SK-N-SH (cell line): ENCODE data around the gene PTDSS2. TPM values are rescaled to one million over a fixed set of nuclear protein-coding genes. Genes with fewer than 3 reads are reported as not detected.

Experiments
- CTCF ChIA-PET: fragments of 300-600, 350-600 bp; formaldehyde crosslinking; extraction: SDS; loops from one replicate; lab custom pipeline; 2021; lab: Yijun Ruan, JAX
- POLR2A ChIA-PET: fragments of 350-600 bp; sonication (Branson Sonifier 250); formaldehyde crosslinking; extraction: SDS; loops from one replicate; lab custom pipeline; 2020; ENCODE audit warnings: antibody characterized with exemption, inconsistent platforms; lab: Yijun Ruan, JAX
- DNase-seq: peaks from one replicate; pipeline ENCODE4 v3.0.0; 2012
- H2AFZ ChIP-seq: fragments of 200-600 bp; sonication (generic); 2 replicates; pipeline ENCODE4 v1.8.1; 2016; ENCODE audit warnings: antibody characterized with exemption, mild to moderate bottlenecking, low read depth
- H3F3A ChIP-seq: fragments of 200-600 bp; sonication (generic); replicated peaks from 2 replicates; pipeline ENCODE3; 2016; ENCODE audit warnings: antibody characterized with exemption, mild to moderate bottlenecking; ENCODE audit not compliant: insufficient read depth
- H3K27ac ChIP-seq, 2 experiments: fragments of 200-500 bp in 1 of 2; fragments of 200-600 bp in 1 of 2; sonication (Bioruptor generic) in 1 of 2; sonication (generic), shearing (Covaris generic) in 1 of 2; 2 replicates each; pipeline versions ENCODE4 v1.5.1 to v1.6.1; 2014 to 2016; ENCODE audit warnings: low read depth in 2 of 2, inconsistent platforms in 1 of 2, low read length in 1 of 2, mild to moderate bottlenecking in 1 of 2, mixed read lengths in 1 of 2
- H3K27me3 ChIP-seq: fragments of 200-600 bp; sonication (generic), shearing (Covaris generic); 2 replicates; pipeline ENCODE4 v1.6.1; 2016; ENCODE audit warnings: mixed run types; ENCODE audit not compliant: insufficient read depth
- H3K36me3 ChIP-seq, 2 experiments: fragments of 200-500 bp in 1 of 2; fragments of 200-600 bp in 1 of 2; sonication (Bioruptor generic) in 1 of 2; sonication (generic) in 1 of 2; replicated peaks in 1 of 2; 2 replicates each; pipeline versions ENCODE3 to v1.5.1; 2014 to 2016; ENCODE audit warnings: low read length in 1 of 2, mild to moderate bottlenecking in 1 of 2; ENCODE audit not compliant: insufficient read depth in 2 of 2, control insufficient read depth in 1 of 2
- H3K4me1 ChIP-seq, 2 experiments: fragments of 200-500 bp in 1 of 2; fragments of 200-600 bp in 1 of 2; sonication (Bioruptor generic) in 1 of 2; sonication (generic), shearing (Covaris generic) in 1 of 2; 2 replicates each; pipeline versions ENCODE4 v1.5.1 to v1.6.1; 2014 to 2016; ENCODE audit warnings: low read depth in 1 of 2, low read length in 1 of 2, mixed run types in 1 of 2; ENCODE audit not compliant: insufficient read depth in 2 of 2, control insufficient read depth in 1 of 2
- H3K4me2 ChIP-seq: fragments of 200-600 bp; sonication (generic), shearing (Covaris generic); 2 replicates; pipeline ENCODE4 v1.6.1; 2017; ENCODE audit warnings: mixed run types
- H3K4me3 ChIP-seq, 2 experiments: fragments of 200-500 bp in 1 of 2; fragments of 200-600 bp in 1 of 2; sonication (Bioruptor generic) in 1 of 2; sonication (generic), shearing (Covaris generic) in 1 of 2; 2 replicates each; pipeline versions ENCODE4 v1.5.1 to v1.8.1; 2014 to 2016; ENCODE audit warnings: low read depth in 2 of 2, inconsistent platforms in 1 of 2, low read length in 1 of 2, mild to moderate bottlenecking in 1 of 2, mixed read lengths in 1 of 2, moderate library complexity in 1 of 2
- H3K79me2 ChIP-seq: fragments of 200-600 bp; sonication (generic); 2 replicates; pipeline ENCODE4 v1.8.1; 2017; ENCODE audit warnings: mild to moderate bottlenecking; ENCODE audit not compliant: insufficient read depth
- H3K9ac ChIP-seq: fragments of 200-600 bp; sonication (generic); 2 replicates; pipeline ENCODE4 v1.6.1; 2017; ENCODE audit warnings: mixed run types
- H3K9me2 ChIP-seq: fragments of 200-600 bp; sonication (generic); 2 replicates; pipeline ENCODE4 v1.6.1; 2017; ENCODE audit warnings: mixed run types
- H3K9me3 ChIP-seq: fragments of 200-600 bp; sonication (generic); 2 replicates; pipeline ENCODE4 v1.6.1; 2017; ENCODE audit warnings: mixed run types, mild to moderate bottlenecking, moderate library complexity
- H4K20me1 ChIP-seq: fragments of 200-600 bp; sonication (generic); 2 replicates; pipeline ENCODE4 v1.6.1; 2017; ENCODE audit warnings: mild to moderate bottlenecking, mixed run types; ENCODE audit not compliant: insufficient read depth
- FOXJ3 ChIP-seq: sonication (generic); formaldehyde crosslinking; IDR thresholded peaks from 2 replicates; pipeline ENCODE4 v1.5.1; 2020; ENCODE audit warnings: mild to moderate bottlenecking, missing genetic modification reagents
- FOXM1 ChIP-seq: IDR thresholded peaks from 2 replicates; pipeline ENCODE4 v1.4.0; 2012; ENCODE audit warnings: low read depth, mild to moderate bottlenecking
- GABPA ChIP-seq: IDR thresholded peaks from 2 replicates; pipeline ENCODE4 v1.4.0; 2012; ENCODE audit warnings: low read depth, mild to moderate bottlenecking
- MXI1 ChIP-seq: IDR thresholded peaks from 2 replicates; pipeline ENCODE4 v1.6.1; 2012; ENCODE audit warnings: mild to moderate bottlenecking, low read depth, low read length, improper control_type of control experiment
- NFIC ChIP-seq: IDR thresholded peaks from 2 replicates; pipeline ENCODE4 v1.4.0; 2012; ENCODE audit warnings: borderline replicate concordance
- RAD21 ChIP-seq: IDR thresholded peaks from 2 replicates; pipeline ENCODE4 v1.6.1; 2012; ENCODE audit warnings: mild to moderate bottlenecking, low read length
- RCOR1 ChIP-seq: fragments of 150-350 bp; IDR thresholded peaks from 2 replicates; pipeline ENCODE4 v1.6.1; 2017; ENCODE audit warnings: antibody characterized with exemption, low read length
- WGBS: methylation state at CpG from one replicate; pipeline ENCODE4 v1.1.6; 2017; ENCODE audit warnings: low lambda C conversion rate; 5-methylcytosine and 5-hydroxymethylcytosine counted together
- polyA plus RNA-seq, 3 experiments: library from polyadenylated mRNA; depleted of rRNA; stranded (reverse); fragments of >200 nt; gene quantifications; 2 replicates each; pipeline ENCODE4 v1.2.3, GENCODE V29; 2012
- TF ChIP-seq, protein P1 (sequence below): fragments of 150-350 bp; IDR thresholded peaks from 2 replicates; pipeline ENCODE4 v1.6.1; 2016; ENCODE audit warnings: mild to moderate bottlenecking, low read depth, low read length
- TF ChIP-seq, protein P2 (sequence below): IDR thresholded peaks from 2 replicates; pipeline ENCODE4; 2012
- TF ChIP-seq, protein P3 (sequence below): fragments of 150-350 bp; IDR thresholded peaks from 2 replicates; pipeline ENCODE4 v1.6.1; 2017; ENCODE audit warnings: antibody characterized with exemption, low read length, low read depth, borderline replicate concordance
- TF ChIP-seq, protein P4 (sequence below): IDR thresholded peaks from 2 replicates; pipeline ENCODE4 v1.4.0; 2012; ENCODE audit warnings: low read depth
- TF ChIP-seq, protein P5 (sequence below): IDR thresholded peaks from 2 replicates; pipeline ENCODE4 v1.4.0; 2012; ENCODE audit warnings: low read depth, borderline replicate concordance

Gene PTDSS2
- polyA plus RNA-seq, 1 of the 3 experiments (the other 2 are of a cell fraction) = 28.6 TPM

DNA sequence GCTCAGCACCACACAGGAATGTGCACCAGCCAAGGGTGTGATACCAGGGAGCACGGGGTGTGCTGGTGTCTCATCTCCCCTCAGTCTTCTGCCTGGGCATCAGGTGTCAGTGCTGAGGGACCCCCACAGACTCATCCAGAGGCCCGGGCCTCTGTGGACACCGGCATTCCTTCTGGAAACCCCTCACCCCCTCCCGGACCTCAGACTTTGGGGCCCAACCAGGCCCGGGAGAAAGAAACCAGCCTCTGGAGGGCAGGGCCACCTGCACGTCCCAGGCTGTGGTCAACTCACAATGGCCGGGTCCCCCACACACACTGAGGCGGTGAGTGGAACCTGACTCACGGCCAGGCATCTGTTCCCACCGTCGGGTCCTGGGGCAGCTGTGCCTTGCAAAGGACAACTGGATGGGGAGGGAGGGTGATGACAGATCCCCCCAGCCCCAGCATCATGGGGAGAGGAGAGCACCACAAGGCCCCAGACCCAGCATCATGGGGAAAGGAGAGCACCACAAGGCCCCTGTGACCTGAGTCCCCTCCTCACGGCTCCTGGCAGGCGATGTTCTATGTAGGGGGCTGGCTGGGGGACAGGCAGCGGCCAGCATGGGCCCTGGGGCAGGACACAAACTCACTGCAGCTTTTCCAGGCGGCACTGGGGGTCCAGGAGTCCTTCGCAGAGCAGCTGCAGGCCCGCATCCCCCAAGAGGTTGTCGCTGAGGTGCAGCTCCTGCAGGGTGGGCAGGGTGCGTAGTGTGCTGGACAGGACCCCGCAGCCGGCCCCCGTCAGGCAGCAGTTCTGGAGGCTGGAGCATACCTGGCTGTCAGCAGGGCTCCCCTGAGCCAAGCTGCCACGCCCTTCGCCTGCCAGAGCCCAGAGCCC lies 49.4 kb downstream of the PTDSS2 start:
- peaks cover 24% of the 10 kb centered on the region for H3K79me2 ChIP-seq
- TF ChIP-seq MXI1 = no peak
- no peak for TF ChIP-seq GABPA
- TF ChIP-seq, protein P1, sequence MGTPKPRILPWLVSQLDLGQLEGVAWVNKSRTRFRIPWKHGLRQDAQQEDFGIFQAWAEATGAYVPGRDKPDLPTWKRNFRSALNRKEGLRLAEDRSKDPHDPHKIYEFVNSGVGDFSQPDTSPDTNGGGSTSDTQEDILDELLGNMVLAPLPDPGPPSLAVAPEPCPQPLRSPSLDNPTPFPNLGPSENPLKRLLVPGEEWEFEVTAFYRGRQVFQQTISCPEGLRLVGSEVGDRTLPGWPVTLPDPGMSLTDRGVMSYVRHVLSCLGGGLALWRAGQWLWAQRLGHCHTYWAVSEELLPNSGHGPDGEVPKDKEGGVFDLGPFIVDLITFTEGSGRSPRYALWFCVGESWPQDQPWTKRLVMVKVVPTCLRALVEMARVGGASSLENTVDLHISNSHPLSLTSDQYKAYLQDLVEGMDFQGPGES = no peak
- TF ChIP-seq FOXM1 = no peak
- TF ChIP-seq RAD21 = no peak
- TF ChIP-seq NFIC = no peak
- TF ChIP-seq, protein P2, sequence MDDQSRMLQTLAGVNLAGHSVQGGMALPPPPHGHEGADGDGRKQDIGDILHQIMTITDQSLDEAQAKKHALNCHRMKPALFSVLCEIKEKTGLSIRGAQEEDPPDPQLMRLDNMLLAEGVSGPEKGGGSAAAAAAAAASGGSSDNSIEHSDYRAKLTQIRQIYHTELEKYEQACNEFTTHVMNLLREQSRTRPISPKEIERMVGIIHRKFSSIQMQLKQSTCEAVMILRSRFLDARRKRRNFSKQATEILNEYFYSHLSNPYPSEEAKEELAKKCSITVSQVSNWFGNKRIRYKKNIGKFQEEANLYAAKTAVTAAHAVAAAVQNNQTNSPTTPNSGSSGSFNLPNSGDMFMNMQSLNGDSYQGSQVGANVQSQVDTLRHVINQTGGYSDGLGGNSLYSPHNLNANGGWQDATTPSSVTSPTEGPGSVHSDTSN = no peak
- TF ChIP-seq, protein P3, sequence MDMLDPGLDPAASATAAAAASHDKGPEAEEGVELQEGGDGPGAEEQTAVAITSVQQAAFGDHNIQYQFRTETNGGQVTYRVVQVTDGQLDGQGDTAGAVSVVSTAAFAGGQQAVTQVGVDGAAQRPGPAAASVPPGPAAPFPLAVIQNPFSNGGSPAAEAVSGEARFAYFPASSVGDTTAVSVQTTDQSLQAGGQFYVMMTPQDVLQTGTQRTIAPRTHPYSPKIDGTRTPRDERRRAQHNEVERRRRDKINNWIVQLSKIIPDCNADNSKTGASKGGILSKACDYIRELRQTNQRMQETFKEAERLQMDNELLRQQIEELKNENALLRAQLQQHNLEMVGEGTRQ = no peak
- TF ChIP-seq RCOR1 = no peak
- H3K4me2 ChIP-seq = no peak overlapping the region
- no peak overlapping the region for H2AFZ ChIP-seq
- peaks cover 16 to 67% of the 10 kb centered on the region in 2 experiments for H3K36me3 ChIP-seq
- no peaks in the 10 kb centered on the region for H3K9me3 ChIP-seq
- no peaks in the 10 kb centered on the region for H3K9me2 ChIP-seq
- 0 out of 2 replicates have a peak, but pooled peaks cover 7% of the 10 kb centered on the region for H4K20me1 ChIP-seq
- no peak overlapping the region for H3K4me3 ChIP-seq
- no peaks in the 10 kb centered on the region for H3K27me3 ChIP-seq
- 94% methylated on average over 12 of the region's 24 CpGs for WGBS
- ChIA-PET POLR2A (no interaction called here), CTCF (interaction anchor here (1.3 kb wide), 1 partner anchor 20 kb away, joined by 5 read pairs; no protein-coding TSS in a partner anchor)
- no peak overlapping the region for H3K27ac ChIP-seq
- no peaks in the 10 kb centered on the region; a peak in 1 of 4 replicates for H3K4me1 ChIP-seq
- H3K9ac ChIP-seq = no peak overlapping the region
- peaks cover 5% of the 10 kb centered on the region for H3F3A ChIP-seq
- DNase-seq = no peak

DNA sequence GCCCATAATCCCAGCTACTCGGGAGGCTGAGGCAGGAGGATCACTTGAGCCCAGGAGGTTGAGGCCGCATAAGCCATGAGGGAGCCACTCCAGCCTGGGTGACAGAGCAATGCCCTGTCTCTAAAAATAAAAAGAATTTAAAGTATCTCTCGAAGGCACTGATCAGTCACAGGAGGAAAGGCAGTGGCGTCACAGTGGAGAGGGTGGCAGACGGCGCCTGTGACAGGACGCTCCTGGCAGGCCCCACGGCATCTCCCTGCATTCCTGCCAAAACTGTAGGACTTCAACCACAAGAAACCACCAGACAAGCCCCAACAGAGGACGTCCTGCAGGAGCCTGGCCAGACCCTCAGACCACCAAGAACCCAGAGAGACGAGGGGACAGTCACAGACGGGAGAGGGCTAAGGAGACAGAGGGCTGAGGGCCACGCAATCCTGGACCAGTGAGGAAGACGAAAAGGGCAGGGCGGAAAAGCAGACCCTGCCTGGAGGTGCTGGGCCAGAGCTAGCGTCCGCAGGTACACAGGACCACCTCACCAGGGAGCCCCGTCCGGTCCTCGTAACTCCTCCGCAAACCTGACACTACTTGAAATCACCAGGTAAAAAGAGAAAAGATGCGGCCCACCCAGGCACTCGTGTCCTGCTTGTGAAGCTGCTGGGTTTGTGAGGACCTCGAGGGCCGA lies 51.1 kb downstream of the PTDSS2 start:
- WGBS = 94% methylated on average over 23 of the region's 24 CpGs
- no peak overlapping the region for H3K4me3 ChIP-seq
- no peak overlapping the region for H3K27ac ChIP-seq
- no peak overlapping the region for H3K9ac ChIP-seq
- peaks cover 5 to 7% of the 10 kb centered on the region in 2 experiments; a peak in 2 of 4 replicates for H3K4me1 ChIP-seq
- no peak for DNase-seq
- H3K36me3 ChIP-seq = peaks cover 16 to 58% of the 10 kb centered on the region in 2 experiments
- ChIA-PET POLR2A (no interaction called here), CTCF (no interaction called here)
- 0 out of 2 replicates have a peak, but pooled peaks cover 7% of the 10 kb centered on the region for H4K20me1 ChIP-seq
- H3K9me2 ChIP-seq = no peaks in the 10 kb centered on the region
- no peaks in the 10 kb centered on the region for H3K27me3 ChIP-seq
- H3F3A ChIP-seq = peaks cover under 1% of the 10 kb centered on the region
- H2AFZ ChIP-seq = no peak overlapping the region
- peaks cover 38% of the 10 kb centered on the region for H3K79me2 ChIP-seq
- H3K9me3 ChIP-seq = no peaks in the 10 kb centered on the region
- TF ChIP-seq, protein P4, sequence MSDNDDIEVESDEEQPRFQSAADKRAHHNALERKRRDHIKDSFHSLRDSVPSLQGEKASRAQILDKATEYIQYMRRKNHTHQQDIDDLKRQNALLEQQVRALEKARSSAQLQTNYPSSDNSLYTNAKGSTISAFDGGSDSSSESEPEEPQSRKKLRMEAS = no peak
- TF ChIP-seq RAD21 (no peak), FOXJ3 (CRISPR knock-in tag) (no peak)
- TF ChIP-seq, protein P5, sequence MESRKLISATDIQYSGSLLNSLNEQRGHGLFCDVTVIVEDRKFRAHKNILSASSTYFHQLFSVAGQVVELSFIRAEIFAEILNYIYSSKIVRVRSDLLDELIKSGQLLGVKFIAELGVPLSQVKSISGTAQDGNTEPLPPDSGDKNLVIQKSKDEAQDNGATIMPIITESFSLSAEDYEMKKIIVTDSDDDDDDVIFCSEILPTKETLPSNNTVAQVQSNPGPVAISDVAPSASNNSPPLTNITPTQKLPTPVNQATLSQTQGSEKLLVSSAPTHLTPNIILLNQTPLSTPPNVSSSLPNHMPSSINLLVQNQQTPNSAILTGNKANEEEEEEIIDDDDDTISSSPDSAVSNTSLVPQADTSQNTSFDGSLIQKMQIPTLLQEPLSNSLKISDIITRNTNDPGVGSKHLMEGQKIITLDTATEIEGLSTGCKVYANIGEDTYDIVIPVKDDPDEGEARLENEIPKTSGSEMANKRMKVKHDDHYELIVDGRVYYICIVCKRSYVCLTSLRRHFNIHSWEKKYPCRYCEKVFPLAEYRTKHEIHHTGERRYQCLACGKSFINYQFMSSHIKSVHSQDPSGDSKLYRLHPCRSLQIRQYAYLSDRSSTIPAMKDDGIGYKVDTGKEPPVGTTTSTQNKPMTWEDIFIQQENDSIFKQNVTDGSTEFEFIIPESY = no peak
- H3K4me2 ChIP-seq = no peak overlapping the region
